NCI-H1092 treated with DMSO at 0.1 percent for 48 hours (cell line): Measurements from ENCODE around the gene CYB561D1.

Experiments
- DNase-seq: peaks from one replicate; lab custom pipeline; 2025; lab: John Stamatoyannopoulos, UW

CYB561D1 gene

DNA sequence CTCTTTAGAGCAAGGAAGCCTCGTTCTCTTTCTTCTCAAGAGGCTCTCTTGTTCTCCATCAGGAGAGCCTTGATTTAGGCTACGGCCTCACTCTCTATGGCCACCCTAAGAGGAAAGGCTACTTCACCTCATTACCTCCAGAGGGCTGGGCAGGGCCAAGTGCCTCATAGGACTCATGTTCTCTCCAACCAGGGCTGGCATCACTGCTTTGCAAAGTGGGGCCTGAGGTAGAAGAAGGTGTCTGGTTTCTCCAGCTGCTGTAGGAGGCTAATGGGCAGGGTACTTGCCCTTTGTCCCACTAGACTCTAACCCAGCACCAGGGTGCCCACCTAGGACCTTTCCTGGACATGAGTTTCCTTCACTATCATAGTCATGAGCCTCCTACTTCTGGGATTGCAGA lies 12.2 kb upstream of the CYB561D1 start:
- DNase-seq = no peak

DNA sequence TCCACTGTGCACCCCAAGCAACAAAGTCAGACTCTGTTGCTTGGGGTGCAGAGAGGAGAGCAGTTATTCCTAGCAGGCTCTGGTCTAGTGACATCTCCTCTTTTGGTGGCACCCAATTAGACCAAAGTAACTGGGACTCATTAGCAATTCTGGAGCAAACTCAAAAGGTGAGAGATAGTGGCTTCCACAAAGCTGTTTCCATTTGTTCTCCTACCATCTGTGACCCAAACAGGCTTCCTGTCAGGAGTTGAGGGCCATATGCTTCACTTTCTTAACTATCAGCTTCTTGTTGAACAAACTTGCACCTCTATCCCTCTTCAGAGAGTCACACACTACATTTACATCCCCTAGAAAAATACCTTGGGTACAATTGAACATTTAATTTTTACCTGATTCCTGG lies 11.7 kb upstream of the CYB561D1 start:
- DNase-seq = no peak

DNA sequence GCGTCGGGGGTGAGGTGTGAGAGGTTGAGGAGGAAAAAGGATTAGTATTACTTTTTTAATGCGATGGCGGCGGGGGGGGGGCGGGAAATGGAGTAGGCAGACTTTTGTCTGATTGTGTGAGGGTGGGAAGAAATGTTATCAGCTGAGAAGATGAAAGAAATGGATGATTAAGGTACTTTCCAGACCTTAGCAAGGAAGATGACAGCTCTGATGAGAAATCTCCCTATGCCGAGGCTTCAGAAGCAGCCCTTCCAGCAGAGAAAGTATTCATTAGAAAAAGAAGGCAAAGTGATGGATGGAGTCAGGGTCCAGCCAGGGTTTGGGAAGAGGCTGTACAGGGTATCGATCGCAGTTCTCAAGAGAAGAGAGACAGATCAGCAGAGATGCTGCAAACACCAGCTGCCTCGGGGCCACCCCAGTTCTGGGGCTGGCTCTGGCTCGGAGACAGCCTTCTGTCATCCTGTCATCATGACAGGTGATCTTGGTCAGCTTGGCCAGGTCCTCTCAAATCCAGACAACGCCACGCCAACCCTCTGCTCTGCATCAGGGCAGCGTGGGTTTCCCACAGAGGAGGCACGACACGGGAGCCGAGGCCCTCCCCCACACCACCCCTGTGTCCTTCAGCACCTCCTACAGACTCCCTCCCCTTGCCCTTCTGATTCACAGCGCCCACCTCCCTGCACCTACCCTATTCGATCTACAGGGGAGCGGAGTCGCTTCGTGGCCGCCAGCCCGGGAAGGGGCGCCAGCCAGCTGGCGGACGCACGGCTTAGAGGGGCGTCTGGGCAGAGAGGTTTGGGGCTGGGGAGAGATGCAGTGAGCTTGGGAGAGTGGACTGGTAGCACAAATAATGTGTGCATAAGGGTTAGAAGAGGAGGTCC lies 10.9 kb upstream of the CYB561D1 start:
- peak; percentile 93 for DNase-seq

DNA sequence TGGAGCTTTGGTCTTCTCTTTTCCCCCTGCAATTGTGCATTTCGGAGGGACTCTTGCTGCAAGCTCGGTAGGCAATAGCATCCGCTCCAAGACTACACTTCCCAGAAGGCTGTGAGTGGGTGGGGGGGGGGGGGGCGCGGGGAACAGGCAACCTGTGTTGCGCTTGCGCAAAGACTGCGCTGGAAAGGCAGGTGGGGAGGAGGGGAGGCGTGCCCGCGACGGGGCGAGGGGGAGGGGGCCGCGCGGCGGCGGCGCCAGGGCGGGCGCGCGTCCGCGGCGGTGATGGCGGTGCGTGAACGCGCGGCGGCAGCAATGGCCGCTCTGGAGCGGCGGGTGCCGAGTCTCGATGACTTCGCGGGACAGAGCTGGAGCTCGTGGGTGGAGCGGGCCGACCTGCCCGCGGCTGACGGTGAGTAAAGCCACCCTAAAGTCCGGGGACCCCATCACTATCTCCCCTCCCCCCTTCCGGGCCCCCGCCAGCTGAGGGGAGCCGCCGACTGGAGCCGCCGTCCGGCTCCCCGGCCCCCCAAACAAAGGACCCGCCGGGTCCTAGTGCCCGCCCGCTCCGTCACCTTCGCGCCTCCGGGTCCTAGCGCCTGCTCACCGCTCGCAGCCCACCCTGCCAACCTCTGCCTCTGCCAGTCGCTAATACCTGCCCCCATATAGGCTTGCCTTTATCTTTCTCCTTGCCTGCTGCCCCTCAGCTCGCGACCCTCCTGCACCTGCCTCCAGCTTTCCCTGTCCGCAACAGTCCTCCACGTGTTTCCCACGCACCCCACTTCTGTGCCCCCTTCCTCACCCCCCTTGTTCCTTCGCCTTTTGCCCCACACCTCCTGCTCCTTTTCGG lies 10.0 kb upstream of the CYB561D1 start, which contains the start of gene ATXN7L2:
Gene ATXN7L2, plus strand, starts transcription at position 234 of the 847 bp plus-strand sequence. Its CDS starts 49 bp downstream, at position 283.
- peak; percentile 93 for DNase-seq

DNA sequence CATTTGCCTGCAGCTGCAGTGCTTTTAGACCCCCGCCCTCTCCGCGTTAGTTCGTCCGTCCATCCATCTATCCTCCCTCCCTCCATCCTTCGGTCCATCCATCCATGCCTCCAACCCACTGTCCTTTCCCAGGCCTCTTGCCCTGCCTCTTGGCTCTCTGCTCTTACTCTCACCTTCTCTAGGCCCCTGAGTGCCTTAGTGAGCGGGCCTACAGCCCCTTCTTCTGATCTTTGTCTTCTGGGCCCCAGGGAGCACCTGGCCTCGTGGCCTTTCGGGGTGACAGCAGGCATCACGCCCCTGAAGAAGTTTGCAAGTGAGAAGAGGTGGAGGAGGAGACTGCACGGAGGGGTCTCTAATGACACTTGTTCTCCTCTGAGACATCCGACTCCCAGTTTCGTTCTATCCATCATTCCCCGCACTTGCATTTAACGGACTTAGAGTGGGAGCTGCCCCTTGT lies 9.3 kb upstream of the CYB561D1 start:
- peak; percentile 39 for DNase-seq

DNA sequence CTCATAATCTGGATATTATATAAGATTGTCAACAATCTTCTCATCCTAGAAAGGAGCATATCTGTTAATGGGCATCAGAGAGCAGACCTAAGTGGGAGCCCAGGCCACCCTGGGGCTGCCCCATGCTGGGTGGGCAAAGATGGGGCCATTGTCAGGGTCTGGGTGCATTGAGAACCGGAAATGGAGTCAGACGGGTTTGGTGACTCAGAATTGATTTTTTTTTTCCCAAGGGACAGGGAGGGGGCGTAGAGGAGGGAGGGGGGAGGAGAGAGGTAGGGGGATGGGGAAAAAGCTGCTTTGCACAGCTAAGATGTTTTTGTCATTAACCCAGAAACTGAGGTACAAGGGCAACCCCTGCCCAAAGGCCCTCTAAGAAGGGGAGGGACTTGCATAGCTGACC lies 8.9 kb upstream of the CYB561D1 start:
- peak; percentile 11 for DNase-seq

DNA sequence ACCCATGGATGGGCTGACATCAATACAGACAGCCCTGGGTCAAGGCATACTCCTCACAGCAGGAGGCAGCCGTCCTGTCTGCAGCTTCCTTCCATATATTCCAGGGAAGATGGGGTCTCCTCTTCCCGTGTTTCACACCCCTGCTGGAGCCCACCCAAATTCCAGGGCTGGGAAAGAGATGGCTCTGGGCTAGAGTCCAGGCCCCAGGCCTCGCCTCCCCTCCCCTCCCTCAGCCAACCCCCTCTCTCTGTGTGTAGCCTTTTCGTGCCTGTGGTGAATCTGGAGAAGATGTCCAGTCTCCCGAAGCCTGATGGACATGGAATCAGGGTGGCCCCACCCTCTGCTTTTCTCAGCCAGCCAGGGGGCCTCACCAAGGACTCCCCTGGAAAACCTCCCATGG lies 6.6 kb upstream of the CYB561D1 start:
- no peak for DNase-seq

DNA sequence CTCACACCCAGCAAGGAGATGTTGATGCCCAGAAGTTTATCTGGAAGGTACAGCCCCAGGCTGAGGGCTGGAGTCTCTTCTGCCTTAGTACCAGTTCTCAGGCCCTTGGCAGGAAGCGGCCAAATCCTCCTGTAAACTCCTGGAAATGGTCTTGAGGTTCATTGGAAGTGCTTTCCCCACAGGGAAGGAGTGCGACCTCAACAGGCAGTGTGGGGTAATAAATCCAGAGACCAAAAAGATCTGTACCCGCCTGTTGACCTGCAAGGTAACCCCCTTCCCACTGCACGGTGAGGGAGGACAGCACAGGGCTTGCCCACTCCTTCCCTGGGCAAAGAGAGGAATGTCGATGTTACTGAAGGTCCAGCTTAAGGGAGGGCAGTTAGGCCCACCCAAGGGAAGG lies 5.7 kb upstream of the CYB561D1 start:
- no peak for DNase-seq

DNA sequence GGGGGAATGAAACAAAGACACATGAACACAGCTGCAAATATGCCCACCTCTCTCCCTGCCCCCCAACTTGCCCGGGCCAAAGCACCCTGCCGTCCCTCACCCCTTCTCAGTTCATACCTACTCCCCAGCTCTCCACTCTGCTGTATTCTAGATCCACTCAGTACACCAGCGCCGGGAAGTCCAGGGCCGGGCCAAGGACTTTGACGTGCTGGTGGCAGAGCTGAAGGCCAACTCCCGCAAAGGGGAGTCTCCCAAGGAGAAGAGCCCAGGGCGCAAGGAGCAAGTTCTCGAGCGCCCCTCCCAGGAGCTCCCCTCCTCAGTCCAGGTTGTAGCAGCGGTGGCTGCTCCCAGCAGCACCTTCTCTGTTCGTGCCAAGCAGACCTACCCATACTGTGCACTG lies 5.2 kb upstream of the CYB561D1 start:
- no peak for DNase-seq

DNA sequence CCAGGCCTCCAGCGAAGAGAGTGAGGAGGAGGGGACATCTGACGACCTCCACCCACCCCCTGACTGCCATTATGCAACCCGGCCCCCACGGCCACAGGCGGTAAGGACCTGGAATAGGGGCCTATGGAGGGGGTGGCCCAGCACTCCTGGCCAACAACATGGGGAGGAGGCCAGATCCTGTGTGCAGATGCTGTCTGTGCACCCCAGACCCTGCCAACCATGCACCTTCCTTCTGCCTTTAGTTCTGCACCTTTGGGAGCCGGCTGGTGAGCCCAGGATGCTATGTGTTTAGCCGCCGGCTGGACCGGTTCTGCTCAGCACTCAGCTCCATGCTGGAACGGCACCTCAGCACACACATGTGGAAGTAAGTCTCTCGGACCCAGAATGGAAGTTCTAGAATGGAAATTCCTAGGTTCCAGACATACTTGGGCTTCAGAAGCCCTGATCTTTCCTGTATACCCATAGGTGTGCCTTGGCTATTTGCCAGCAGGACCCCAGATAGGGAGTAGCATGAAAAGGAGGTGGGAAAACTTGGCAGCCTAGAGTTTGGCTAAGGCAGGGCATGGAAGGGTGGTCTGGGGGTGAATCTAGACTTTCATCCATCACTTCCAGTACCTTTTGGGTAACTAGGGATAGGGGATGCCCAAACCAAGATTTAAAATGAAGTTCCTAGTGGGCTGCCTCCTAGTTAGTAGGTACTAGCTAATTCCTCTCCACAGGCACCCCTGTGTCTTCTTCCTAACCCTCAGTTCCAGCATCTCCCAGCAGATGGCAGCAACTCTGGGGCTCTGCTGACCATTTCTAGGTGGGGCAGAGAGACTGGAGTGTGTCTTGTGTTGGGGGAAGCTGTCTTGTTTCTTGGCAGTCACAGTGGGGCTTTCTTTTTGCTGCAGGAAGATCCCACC lies 3.6 kb upstream of the CYB561D1 start:
- DNase-seq = peak; percentile 39

DNA sequence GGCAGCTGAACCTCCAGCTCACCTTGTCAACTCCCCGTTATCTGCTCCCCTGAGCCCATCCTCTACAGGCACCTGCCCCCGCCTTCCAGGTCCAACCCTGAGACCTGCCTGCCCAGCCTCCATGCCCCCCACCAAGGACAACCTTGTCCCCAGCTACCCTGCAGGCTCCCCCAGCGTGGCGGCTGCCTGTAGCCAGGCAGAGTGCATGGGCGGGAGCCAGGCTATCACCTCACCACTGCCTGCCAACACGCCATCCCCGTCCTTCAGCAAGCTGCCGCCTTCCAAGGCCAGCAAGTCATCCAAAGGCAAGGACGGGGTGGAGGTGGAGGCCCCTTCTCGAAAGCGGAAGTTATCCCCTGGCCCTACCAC lies 3.0 kb upstream of the CYB561D1 start:
- no peak for DNase-seq

DNA sequence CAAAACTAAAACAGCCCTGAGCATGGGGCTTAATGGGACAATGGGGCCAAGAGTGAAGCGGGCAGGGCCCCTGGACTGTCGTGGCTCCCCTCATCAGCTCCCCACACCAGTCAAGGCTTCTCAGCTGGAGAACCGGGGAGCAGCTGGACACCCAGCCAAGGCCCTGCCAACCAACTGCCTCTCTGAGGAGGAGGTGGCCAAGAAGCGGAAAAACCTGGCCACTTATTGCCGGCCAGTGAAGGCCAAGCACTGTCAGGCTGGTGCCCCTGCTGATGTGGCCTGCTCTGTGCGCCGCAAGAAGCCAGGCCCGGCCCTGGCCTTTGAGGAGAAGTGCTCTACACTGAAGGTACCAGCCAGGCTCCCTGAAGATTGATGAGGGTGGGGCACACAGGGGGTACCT lies 2.5 kb upstream of the CYB561D1 start:
- DNase-seq = no peak

DNA sequence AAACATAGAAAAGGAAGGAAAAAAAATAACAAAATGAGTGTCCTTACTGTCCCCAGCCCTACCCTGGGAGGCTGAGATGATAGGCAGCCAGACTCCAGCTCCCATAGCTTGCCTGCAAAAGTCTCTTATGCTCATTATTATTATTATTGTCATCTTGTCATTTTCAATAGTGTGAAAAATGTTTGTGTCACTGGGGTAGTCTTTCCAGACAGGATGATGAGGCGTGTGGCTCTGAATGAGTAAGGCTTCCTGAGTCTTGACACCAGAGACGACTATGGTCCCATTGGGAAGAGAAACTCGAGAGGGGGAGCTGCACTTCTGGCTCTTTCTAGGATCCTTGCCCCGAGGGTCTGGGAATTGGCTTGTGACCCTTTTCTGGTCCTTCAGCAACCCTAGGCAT lies 1.1 kb upstream of the CYB561D1 start:
- no peak for DNase-seq

DNA sequence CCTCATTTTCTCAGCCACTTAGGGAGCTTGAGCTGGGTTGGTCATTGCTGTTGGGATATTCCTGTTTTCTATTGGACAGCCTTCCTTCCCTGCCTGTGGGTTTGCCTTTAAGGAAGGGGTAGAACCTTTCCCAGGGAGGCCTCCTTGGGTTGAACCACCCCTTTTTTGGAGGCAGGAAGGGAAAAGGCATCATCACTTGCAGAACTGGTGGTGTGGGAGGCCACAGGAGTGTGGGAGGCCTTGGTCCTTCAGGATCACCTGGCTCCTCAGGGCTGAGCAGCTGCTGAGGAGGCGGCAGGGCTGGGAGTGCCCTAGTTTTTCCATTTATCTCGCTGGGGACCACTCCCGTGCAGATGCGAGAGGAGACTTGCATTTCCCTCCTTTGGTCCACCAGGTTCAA lies 667 bp upstream of the CYB561D1 start:
- DNase-seq = no peak

DNA sequence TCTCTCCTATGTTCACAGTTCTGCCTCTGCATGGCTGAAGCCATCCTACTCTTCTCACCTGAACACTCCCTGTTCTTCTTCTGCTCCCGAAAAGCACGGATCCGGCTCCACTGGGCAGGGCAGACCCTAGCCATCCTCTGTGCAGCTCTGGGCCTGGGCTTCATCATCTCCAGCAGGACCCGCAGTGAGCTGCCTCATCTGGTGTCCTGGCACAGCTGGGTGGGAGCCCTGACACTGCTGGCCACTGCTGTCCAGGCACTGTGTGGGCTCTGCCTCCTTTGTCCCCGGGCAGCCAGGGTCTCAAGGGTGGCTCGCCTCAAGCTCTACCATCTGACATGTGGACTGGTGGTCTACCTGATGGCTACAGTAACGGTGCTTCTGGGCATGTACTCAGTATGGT lies 1.8 kb downstream of the CYB561D1 start:
- no peak for DNase-seq

DNA sequence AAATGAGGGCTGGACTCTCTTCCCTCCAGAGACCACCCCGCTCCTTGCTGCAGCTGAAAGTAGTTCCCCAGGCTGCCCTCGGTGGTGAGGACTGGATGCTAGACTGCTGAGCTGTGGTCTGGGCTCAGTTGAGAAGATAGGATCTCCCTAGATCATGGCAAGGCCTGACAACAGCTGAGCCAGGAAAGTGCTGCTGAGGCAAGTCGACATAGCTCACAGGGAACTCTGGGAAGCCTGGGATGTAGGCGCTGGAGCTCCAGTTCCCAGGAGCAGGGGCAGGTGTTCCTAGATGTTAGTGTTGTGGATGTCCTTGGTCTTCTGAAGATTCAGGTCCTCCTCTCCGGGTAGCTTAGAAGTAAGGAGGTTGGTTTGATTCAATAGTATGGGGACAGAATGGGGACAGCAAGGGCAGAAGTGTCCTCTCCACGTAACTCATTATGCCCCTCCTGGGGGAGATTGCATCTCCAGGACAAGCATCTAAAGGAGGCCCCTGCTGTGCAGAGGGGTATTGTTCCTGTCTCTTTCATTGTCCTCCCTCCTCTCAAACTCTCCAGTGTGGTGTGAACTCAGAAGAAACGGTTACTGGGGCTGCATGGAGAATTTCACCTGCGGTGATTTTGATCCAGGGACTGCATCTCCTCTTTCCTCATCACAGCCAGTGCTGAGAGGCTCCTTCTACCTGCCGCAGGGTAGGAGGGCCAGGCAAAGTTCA lies 3.7 kb downstream of the CYB561D1 start:
- no peak for DNase-seq

DNA sequence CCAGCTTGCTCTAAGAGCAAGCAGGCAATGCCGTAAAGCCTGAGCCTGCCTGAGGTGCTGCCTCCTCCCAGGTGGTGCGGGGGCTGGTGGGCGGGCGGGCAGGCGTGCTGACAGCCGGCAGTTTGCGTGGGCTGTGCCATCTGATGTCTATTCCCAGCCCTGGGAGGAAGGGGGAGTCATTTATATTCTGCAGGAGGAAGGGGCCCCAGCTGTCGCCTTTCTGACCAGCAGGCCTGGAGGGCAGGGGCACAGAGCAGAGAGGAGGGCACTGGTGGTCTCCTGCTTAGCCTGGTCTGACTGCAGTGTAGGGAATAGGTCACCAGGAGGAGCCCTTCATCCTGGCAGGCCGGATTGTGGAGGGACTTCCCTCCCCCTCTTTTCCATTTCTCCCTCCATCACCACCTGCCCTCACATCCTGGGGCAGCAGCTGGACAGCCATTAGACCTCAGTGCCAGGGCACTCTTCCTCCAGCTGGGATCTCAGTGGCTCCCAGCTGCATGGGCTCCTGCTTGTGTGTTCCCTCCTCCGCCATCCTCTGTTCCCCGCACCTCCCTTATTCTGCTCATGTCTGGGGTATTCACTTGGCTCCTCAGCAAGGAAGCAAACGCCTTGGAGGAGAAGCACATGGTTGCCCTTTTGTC lies 4.4 kb downstream of the CYB561D1 start:
- DNase-seq = peak; percentile 54

DNA sequence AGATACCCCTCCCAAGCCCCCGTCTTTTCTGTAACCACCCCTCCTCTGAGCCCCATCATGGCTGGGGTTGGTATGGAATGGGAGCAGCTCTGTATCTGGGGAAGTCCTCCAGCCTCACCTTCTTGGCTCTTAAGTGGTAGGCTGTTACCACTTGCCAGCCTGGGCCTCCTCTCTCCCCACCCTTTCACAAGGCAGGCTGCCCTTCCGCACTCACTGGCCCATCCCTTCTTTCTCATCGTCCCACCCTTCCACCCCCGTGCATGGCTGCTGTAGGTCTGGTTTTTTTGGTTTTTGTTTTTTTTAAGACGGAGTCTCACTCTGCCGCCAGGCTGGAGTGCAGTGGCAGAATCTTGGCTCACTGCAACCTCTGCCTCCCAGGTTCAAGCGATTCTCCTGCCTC lies 5.2 kb downstream of the CYB561D1 start:
- DNase-seq = no peak

DNA sequence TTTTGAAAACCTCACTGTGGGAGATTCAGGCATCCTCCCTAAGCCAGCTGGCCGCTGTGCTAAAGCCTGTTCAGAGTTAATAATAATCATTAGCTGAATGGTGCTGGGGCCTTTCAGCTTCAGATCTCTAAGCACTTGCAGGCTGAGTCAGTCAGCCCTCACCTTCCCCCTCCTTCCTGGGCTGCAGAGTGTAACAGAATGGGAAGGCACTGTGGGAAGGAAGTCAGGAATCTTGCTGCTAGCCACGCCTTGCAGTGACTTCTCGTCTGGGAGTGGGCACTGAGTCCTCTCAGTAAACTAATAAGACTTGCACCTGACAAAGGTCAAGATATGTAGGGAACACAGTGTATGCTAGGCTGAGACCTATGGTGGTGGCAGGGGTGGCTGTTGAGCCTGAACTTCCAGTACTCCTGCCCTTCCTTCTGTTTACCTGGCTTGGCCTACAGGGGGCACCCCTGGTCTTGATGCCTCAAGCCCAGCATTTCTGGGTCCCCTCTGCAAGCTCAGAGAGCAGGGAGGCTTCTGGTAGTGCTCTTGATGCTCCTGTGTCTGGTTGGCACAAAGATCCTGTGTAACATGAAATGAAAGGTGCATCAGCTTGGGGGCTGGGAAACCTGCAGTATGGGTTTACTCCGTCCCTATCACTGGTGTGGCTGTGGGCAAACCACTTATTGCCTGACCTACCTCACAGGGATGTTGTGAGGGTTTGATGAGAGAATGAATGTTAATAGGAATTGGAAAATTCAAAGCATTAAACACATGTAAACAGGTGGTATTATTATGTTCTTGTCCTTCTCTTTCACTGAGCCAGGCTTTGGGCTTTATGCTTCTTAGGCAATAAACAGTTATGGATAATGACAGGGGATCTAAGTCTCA lies 6.0 kb downstream of the CYB561D1 start:
- DNase-seq = peak; percentile 24

DNA sequence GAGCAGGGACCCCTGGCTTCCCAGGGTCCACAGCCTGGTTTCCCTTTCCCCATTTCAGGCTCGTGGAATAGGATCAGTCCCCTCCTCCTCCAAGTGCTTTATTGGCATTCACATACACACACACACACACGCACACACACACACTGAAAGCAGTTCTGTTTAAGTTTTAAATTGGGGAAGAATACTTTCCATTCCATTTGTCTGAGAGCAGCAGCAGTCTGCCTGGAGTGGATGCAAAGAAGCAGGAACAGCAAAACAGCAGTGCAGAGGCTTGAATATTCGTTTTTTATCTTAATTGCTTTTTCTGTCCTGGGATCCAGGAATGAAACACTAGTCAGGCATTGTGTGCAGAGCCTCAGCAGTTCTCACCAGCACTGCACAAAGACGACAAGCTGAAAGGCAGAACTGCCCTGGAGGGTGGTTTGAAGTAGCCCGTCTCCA lies 7.1 kb downstream of the CYB561D1 start:
- DNase-seq = no peak
